Transverse colon (tissue), 4 donors: Measurements from ENCODE around the gene DEAF1. TPM values are rescaled to one million over a fixed set of nuclear protein-coding genes. Genes with fewer than 3 reads are reported as not detected.

Source experiments
- DNase-seq: peaks from one replicate; pipeline ENCODE4 v3.0.0-alpha.2; 2019
- H3K27ac ChIP-seq, 4 donors: fragments of 200-600 bp; sonication (generic); 2 replicates each; pipeline ENCODE4 v1.5.1; 2016 to 2018; ENCODE audit warnings: inconsistent platforms in 4 of 4
- H3K27me3 ChIP-seq: fragments of 200-600 bp; sonication (generic); 2 replicates; pipeline ENCODE4 v1.5.1; 2017; ENCODE audit warnings: inconsistent platforms
- H3K36me3 ChIP-seq, 4 donors: fragments of 200-600 bp; sonication (generic); 2 replicates each; pipeline ENCODE4 v1.5.1; 2017 to 2019; ENCODE audit warnings: inconsistent platforms in 4 of 4
- H3K4me1 ChIP-seq, 4 donors: fragments of 200-600 bp; sonication (generic); 2 replicates each; pipeline ENCODE4 v1.5.1; 2017 to 2020; ENCODE audit warnings: inconsistent platforms in 4 of 4
- H3K4me3 ChIP-seq, 4 donors: fragments of 200-600 bp; sonication (generic); 1 replicate in 1 of 4; 2 replicates in 3 of 4; pipeline versions ENCODE4 v1.5.1 to v1.6.1; 2017 to 2019; ENCODE audit warnings: inconsistent platforms in 4 of 4
- H3K9me3 ChIP-seq, 2 donors: fragments of 200-600 bp; sonication (generic); 2 replicates each; pipeline ENCODE4 v1.5.1; 2017 to 2019; ENCODE audit warnings: inconsistent platforms in 2 of 2
- EP300 ChIP-seq: sonication (generic); formaldehyde crosslinking; IDR thresholded peaks from one replicate; pipeline ENCODE4 v1.6.1; 2017; ENCODE audit warnings: antibody characterized with exemption, low read depth
- POLR2A ChIP-seq: fragments of 450-650 bp; IDR thresholded peaks from one replicate; pipeline ENCODE4 v1.6.1; 2016; ENCODE audit warnings: antibody characterized with exemption, mild to moderate bottlenecking, moderate library complexity
- POLR2AphosphoS5 ChIP-seq, 3 donors: sonication (generic); formaldehyde crosslinking; IDR thresholded peaks; one replicate each; pipeline ENCODE4 v1.6.1; 2016; ENCODE audit warnings: antibody characterized with exemption in 3 of 3
- WGBS, 2 donors: methylation state at CpG; one replicate each; pipeline ENCODE4 v1.1.5; 2018; ENCODE audit warnings: low coverage in 1 of 2; 5-methylcytosine and 5-hydroxymethylcytosine counted together
- in situ Hi-C, 4 donors: fragments of 200-750 bp; cut with MboI; loops; one replicate each; pipeline versions ENCODE4 v1.15.0 to v1.15.1; 2017; ENCODE audit warnings: low sequenced_read_pairs in 3 of 4, low pct_ligation_motif_present in 1 of 4, low pct_unique_long_range_greater_than_20kb in 1 of 4
- intact Hi-C: fragments of 100-400 bp; cut with DNase I; formaldehyde crosslinking; loops from one replicate; pipeline ENCODE4 v1.15.1; 2023; ENCODE audit warnings: low total_unique reads
- total RNA-seq, 4 donors: library from RNA; depleted of rRNA; stranded (reverse); fragments of >200 nt; gene quantifications; one replicate each; pipeline ENCODE4 v1.1.0, GENCODE V29; 2016
- TF ChIP-seq, protein P1 (sequence below), 5 experiments: fragments of 200-600 bp in 3 of 5; fragments of 450-650 bp in 2 of 5; sonication (generic) in 3 of 5; IDR thresholded peaks; 1 replicate in 2 of 5; 2 replicates in 3 of 5; pipeline ENCODE4 v1.5.1; 2016 to 2017; ENCODE audit warnings: antibody characterized with exemption in 5 of 5, inconsistent platforms in 3 of 5, mild to moderate bottlenecking in 2 of 5, moderate library complexity in 1 of 5

DEAF1 gene
- total RNA-seq, 4 donors from 2014 or later: 24.4 to 84.5 (median 34.0) TPM

GRCh38 chr11:626475-627307 lies 68.3 kb downstream of the DEAF1 start, which contains the start of gene SCT:
Gene SCT, minus strand, starts transcription at chr11:627181. Its CDS starts 38 bp downstream, at chr11:627143.
- TF ChIP-seq POLR2AphosphoS5 (IDR thresholded peaks at IDR 0.05) (no peak), POLR2A (no peak), EP300 (no peak)
- TF ChIP-seq, protein P1, sequence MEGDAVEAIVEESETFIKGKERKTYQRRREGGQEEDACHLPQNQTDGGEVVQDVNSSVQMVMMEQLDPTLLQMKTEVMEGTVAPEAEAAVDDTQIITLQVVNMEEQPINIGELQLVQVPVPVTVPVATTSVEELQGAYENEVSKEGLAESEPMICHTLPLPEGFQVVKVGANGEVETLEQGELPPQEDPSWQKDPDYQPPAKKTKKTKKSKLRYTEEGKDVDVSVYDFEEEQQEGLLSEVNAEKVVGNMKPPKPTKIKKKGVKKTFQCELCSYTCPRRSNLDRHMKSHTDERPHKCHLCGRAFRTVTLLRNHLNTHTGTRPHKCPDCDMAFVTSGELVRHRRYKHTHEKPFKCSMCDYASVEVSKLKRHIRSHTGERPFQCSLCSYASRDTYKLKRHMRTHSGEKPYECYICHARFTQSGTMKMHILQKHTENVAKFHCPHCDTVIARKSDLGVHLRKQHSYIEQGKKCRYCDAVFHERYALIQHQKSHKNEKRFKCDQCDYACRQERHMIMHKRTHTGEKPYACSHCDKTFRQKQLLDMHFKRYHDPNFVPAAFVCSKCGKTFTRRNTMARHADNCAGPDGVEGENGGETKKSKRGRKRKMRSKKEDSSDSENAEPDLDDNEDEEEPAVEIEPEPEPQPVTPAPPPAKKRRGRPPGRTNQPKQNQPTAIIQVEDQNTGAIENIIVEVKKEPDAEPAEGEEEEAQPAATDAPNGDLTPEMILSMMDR (IDR thresholded peaks at IDR 0.05): no peak
- Histone ChIP-seq H3K27ac (no peak within 1 kb of the TSS), H3K9me3 (no peaks in the 10 kb centered on the region), H3K36me3 (no peaks in the 10 kb centered on the region), H3K4me3 (peak within 1 kb of the TSS in 1 of 4 donors; percentile 4), H3K27me3 (peaks cover 26% of the 10 kb centered on the region), H3K4me1 (peaks cover 6 to 22% (median 19%) of the 10 kb centered on the region in 4 donors)
- in situ Hi-C loops (no loop called here), intact Hi-C loops (no loop called here)
- DNase-seq: no peak
- 11 to 40% methylated on average over 1 to 25 of the region's 72 CpGs for WGBS, 2 donors

DNA sequence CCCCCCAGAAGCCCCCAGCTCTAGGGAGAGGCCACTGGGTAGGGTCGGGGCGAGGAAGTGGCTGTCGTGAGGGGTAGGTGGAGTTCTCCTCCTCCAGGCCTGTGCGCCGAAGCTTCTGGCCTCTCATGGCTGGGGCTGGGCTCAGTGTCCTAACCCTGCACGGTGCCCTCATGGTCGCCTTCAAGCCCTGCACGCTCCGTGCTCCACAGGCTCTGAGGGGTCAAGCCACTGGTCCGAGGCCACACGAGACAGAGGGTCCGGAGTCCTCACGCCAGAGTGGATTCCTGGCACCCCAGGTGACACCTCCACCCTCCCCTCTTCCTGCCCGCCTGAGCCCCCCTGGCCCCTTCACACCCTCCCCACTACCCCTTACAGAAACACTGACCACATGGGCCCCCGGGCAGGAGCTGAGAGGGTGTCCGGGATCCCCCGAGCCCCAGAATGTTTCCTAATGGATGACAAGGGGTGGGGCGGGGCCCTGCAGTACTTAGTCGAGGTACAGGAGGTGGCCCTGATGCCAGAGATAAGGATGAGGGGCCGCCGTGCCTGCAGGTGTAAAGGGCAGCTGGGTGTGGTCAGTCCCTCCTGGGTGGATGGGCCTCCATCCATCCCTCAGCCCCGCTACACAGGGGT lies 69.3 kb downstream of the DEAF1 start:
- peaks cover 6 to 22% (median 19%) of the 10 kb centered on the region in 4 donors for H3K4me1 ChIP-seq
- peak; percentile 60 for DNase-seq
- H3K27me3 ChIP-seq: peaks cover 26% of the 10 kb centered on the region
- H3K36me3 ChIP-seq: no peaks in the 10 kb centered on the region
- in situ Hi-C loops: no loop called here
- WGBS, 2 donors: 44 to 80% methylated on average over 1 to 21 of the region's 22 CpGs
- intact Hi-C loops: no loop called here
- H3K9me3 ChIP-seq: no peaks in the 10 kb centered on the region
- peak overlapping the region in 1 of 4 donors; percentile 52 for H3K4me3 ChIP-seq
- TF ChIP-seq EP300 (no peak), POLR2A (no peak), POLR2AphosphoS5 (IDR thresholded peaks at IDR 0.05) (no peak)
- TF ChIP-seq, protein P1 (IDR thresholded peaks at IDR 0.05): no peak
- peak overlapping the region; percentile 82 to 91 (median 86) for H3K27ac ChIP-seq

GRCh38 chr11:624705-625635 lies 70.1 kb downstream of the DEAF1 start, which contains the start of gene CDHR5:
Gene CDHR5, minus strand, starts transcription at chr11:624955. Its CDS starts 53 bp downstream, at chr11:624902.
- H3K4me3 ChIP-seq: peak within 1 kb of the TSS in 3 of 4 donors; percentile 37 to 52 (median 42)
- TF ChIP-seq POLR2A (peak; percentile 81), EP300 (no peak), POLR2AphosphoS5 (IDR thresholded peaks at IDR 0.05) (peak; percentile 26 to 91 (median 90))
- TF ChIP-seq, protein P1 (IDR thresholded peaks at IDR 0.05): no peak
- no peaks in the 10 kb centered on the region for H3K36me3 ChIP-seq
- H3K27me3 ChIP-seq: peaks cover 26% of the 10 kb centered on the region
- 48% methylated on average over 33 of the region's 33 CpGs; no CpG with 5 or more reads in 1 of the 2 donors for WGBS, 2 donors
- intact Hi-C loops: no loop called here
- DNase-seq: peak; percentile 83
- no peaks in the 10 kb centered on the region for H3K9me3 ChIP-seq
- H3K27ac ChIP-seq: peak within 1 kb of the TSS; percentile 82 to 91 (median 86)
- H3K4me1 ChIP-seq: peaks cover 6 to 22% (median 19%) of the 10 kb centered on the region in 4 donors
- in situ Hi-C loops: no loop called here
